HG02610 (cell line): ENCODE data around the gene LRRC37B.
"Not testable (repeated sequence)": the region's sequence is repeated elsewhere in the genome, so short reads cannot be mapped to it uniquely, and the experiment has no call there.

Experiments
- ATAC-seq: cut with Tn5 transposase; IDR thresholded peaks from one replicate; pipeline ENCODE4 v1.9.1; 2021; ENCODE audit warnings: mild to moderate bottlenecking, moderate library complexity; ENCODE audit not compliant: unreplicated experiment

LRRC37B gene

GRCh38 chr17:32041306-32041875 is 34.2 kb downstream of the LRRC37B start:
- not testable (repeated sequence) for ATAC-seq

DNA sequence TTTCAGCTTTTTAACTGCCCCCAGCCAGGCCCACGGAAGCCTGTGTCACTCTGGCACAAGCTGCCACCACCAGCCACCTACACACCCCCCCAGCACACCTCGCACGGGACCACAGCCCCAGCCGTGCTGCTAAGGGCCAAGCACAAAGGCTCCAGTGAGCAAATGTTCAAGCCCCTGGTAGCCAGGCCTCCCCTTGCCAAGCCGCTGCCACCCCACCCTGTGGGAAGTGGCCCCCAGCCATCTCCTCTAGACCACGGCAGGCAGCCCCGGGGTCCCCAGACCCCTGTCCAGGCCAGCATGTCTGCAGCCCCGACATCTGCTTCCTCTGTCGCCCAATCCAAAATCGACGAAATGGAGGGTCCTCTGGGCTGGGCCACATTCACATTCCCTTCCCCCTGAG is 35.1 kb downstream of the LRRC37B start:
- ATAC-seq = not testable (repeated sequence)

DNA sequence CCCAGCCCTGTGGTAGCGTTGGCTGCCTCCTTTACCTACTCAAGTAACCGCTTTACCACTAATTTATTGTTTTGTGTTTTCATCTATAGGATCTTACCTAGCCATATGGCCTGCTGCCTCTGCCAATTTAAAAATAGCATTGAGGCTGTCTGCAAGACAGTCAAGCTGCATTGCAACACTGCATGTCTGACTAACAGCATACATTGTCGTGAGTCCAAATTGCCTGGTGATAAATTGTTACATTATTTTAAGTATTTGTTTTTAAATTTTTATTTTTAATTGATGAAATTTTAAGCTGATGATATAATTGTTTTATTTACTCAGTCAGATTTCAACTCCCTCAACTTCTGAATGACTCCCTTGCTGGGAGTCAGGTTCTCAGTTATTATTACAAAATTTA is 38.4 kb downstream of the LRRC37B start:
- not testable (repeated sequence) for ATAC-seq

GRCh38 chr17:32047663-32048062 is 40.5 kb downstream of the LRRC37B start:
- not testable (repeated sequence) for ATAC-seq

GRCh38 chr17:32054985-32055384 is 47.8 kb downstream of the LRRC37B start:
- not testable (repeated sequence) for ATAC-seq

GRCh38 chr17:32055425-32055824 is 48.2 kb downstream of the LRRC37B start:
- ATAC-seq = not testable (repeated sequence)

- ATAC-seq = not testable (repeated sequence)
Observed at GRCh38 chr17:32056500-32056899, 49.3 kb downstream of the LRRC37B start.

GRCh38 chr17:32057460-32058105 is 50.4 kb downstream of the LRRC37B start:
- ATAC-seq = not testable (repeated sequence)

DNA sequence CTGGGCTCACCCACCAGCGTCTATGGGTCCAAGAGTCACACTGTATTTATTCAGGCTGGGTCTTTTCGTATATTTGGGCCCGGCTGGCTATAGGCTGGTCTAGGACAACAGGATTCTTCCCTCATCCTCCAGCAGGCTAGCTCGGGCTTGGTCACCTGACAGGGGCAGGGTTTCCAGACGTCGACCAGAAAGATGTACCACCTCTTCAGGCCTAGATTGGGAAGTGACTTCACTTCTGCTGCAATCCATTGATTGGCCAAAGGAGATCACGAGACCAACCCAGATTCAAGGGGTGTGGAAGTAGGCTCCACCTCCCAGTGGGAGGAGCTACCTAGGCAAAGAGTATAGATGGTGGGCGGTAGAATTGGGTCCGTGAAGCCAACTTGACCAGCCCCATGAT is 53.5 kb downstream of the LRRC37B start:
- ATAC-seq = not testable (repeated sequence)

DNA sequence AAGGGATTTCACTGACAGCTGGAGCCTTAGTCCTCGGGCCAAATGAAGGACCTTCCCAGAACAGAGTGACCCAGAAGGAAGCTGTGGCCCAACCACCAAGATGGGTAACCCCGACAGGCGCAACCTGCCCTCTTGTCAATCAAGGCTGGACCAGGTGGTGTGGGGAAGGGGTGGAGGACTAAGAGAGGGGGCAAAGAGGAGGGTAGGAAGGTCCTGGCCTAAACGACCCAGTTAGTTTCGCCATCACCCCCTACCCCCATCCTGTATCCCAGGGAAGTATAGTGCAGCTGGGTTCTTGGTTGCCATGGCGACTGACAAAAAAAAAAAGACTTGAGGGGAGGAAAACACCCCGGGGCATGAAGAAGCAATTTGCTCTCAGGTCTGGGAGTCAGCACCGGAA is 54.7 kb downstream of the LRRC37B start:
- not testable (repeated sequence) for ATAC-seq

DNA sequence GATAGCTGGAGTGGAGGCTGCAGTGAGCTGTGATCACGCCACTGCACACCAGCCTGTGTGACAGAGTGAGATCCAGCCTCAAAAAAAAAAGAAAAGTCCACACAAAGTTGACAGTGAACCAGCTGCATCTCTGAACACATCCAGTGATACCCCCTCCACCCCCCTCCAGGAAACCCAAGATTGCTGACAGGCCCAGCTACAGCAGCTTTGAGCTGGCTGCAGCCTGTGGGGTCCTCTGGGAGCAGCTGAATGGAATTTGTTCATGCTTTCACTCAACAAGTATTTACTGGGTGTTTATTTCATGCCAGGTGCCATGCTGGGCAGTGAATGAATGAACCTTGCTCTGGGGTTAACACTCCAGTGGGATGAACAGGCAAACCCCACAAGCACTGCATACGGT is 56.9 kb downstream of the LRRC37B start:
- ATAC-seq = not testable (repeated sequence)

DNA sequence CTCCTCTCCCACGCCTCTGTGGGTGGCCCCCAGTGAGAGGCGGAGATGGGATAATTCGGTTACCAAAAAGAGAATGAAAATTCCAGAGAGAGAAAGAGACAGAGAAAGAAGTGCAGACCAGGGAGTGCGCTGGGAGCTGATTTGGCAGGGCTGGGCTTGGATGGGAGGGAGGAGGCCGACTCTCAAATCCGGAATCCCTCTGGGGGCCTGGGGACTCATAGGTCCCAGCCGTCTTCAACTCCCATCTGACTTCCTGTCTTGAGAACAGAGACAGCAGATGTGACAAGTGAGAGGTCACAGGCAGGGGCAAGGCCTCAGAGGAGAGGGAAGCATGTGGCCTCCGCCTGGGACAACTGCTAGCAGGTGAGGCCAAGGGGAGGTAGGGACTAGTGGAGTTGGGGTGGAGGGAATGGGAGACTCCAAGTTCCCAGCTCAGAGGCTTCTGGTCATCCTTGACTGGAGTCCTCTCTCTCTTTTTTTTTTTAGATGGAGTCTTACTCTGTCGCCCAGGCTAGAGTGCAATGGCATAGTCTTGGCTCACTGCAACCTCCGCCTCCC is 59.0 kb downstream of the LRRC37B start:
- not testable (repeated sequence) for ATAC-seq

DNA sequence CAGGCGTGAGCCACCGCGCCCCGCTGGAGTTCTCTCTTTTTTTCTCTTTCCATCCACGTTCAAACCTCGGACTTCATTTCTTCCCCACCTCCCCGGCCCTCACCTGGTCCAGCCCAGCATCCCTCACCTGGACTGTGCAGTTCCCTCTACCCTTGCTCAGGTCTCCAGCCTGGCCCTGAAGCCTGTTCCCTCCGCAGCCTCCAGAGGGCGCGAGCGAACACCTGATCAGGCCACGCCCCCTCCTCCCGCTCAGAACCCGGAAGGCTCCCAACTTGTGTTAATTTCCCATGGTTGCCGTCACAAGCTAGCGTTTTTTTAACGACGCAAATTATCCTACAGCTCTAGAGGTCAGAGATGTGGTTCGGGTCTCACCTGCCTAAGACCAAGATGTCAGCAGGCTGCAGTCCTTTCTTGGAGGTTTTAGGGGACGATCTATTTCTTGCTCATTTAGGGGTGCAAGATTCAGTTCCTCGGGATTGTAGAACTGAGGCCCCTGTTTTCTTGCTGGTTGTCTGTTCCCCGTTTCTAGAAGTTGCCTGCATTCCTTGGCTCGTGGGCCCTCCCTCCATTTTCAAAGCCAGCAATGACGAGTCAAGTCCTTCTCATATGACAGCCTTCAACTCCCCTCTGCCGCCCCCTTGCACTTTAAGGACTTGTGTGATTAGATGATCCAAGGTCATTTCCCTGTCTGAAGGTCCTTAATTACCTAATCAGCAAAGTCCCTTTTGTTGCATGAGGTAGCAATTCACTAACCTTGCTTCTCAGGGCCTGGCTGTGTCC is 59.9 kb downstream of the LRRC37B start:
- not testable (repeated sequence) for ATAC-seq

GRCh38 chr17:32069067-32069466 is 61.9 kb downstream of the LRRC37B start:
- ATAC-seq = not testable (repeated sequence)

GRCh38 chr17:32071961-32072360 is 64.8 kb downstream of the LRRC37B start:
- peak; percentile 90 for ATAC-seq

- not testable (repeated sequence) for ATAC-seq
Observed at GRCh38 chr17:32073131-32073530, 65.9 kb downstream of the LRRC37B start.

DNA sequence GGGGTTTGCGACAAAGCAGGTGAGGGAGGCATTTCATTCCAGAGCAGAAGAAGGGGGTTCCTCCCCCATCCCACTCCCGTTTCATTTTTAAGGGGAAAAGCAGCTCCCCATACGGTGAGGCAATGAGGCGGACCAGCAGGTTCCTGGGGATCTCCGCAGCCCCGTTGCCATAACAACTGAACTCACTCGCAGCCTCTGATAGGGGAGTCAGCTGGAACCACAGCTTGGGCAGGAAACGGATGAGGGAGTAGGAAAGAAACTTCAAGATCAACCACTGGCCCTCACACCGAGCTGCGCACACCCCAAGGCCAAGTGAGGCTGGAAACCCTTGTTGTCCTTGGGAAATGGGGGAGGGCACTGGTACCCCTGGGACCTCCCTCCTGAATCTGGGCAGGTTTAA is 72.6 kb downstream of the LRRC37B start:
- ATAC-seq = peak; percentile 87

DNA sequence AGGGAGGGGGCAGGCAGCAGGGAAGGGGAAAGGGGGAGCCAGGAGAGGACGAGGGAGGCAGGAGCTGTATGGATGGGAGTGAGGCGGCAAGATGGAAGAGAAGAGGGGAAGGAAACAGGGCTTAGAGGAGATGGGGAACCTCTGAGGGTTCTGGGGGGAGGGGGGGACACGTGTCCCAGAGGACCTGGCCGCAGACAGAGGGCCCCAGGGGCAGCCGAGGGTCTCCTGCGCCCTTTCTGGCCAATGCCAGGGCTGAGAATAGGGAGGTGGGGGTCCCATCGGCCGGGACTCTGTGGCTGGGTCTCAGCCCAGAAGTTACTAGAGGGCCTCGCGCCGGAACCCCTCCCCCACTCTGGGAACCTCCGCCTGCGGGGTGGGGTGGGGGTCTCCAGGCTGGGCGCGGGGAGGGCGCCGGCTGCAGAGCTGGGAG is 76.4 kb downstream of the LRRC37B start:
- ATAC-seq = not testable (repeated sequence)

- ATAC-seq = not testable (repeated sequence)
Observed at GRCh38 chr17:32084003-32084941, 77.1 kb downstream of the LRRC37B start.
